Smooth muscle cell (in vitro differentiated cells): ENCODE results near the gene ADCY4. TPM values are rescaled to one million over a fixed set of nuclear protein-coding genes. Genes with fewer than 3 reads are reported as not detected.
A peak's percentile ranks its signal among the peaks of the same experiment; 100 is the strongest.

ENCODE experiments used
- DNase-seq: peaks from one replicate; lab custom pipeline; 2025; ENCODE audit not compliant: unreplicated experiment; lab: John Stamatoyannopoulos, UW
- H2AFZ ChIP-seq: fragments of 200-600 bp; sonication (generic); 2 replicates; pipeline ENCODE4 v1.6.0; 2016; ENCODE audit warnings: antibody characterized with exemption, low read depth, mild to moderate bottlenecking
- H3F3A ChIP-seq: fragments of 200-600 bp; sonication (generic); 2 replicates; pipeline ENCODE4 v1.6.0; 2017; ENCODE audit warnings: antibody characterized with exemption, low read depth
- H3K27ac ChIP-seq: fragments of 200-600 bp; sonication (generic); 2 replicates; pipeline ENCODE4 v1.5.1; 2016; ENCODE audit warnings: low read depth, mild to moderate bottlenecking
- H3K27me3 ChIP-seq: fragments of 200-600 bp; sonication (generic); 2 replicates; pipeline ENCODE4 v1.6.1; 2016; ENCODE audit warnings: low read depth, mild to moderate bottlenecking
- H3K36me3 ChIP-seq: fragments of 200-600 bp; sonication (generic); 2 replicates; pipeline ENCODE4 v1.5.1; 2016; ENCODE audit warnings: low read depth
- H3K4me1 ChIP-seq: fragments of 200-600 bp; sonication (generic); 2 replicates; pipeline ENCODE4 v1.5.1; 2016; ENCODE audit warnings: low read depth
- H3K4me2 ChIP-seq: fragments of 200-600 bp; sonication (generic); 2 replicates; pipeline ENCODE4 v1.6.0; 2016; ENCODE audit warnings: mild to moderate bottlenecking
- H3K4me3 ChIP-seq: fragments of 200-600 bp; sonication (generic); 2 replicates; pipeline ENCODE4 v1.5.1; 2016; ENCODE audit warnings: mild to moderate bottlenecking
- H3K79me2 ChIP-seq: fragments of 200-600 bp; sonication (generic); 2 replicates; pipeline ENCODE4 v1.6.0; 2016; ENCODE audit warnings: low read depth, mild to moderate bottlenecking
- H3K9ac ChIP-seq: fragments of 200-600 bp; sonication (generic); 2 replicates; pipeline ENCODE4 v1.6.0; 2016; ENCODE audit warnings: low read depth
- H3K9me3 ChIP-seq: fragments of 200-600 bp; sonication (generic); replicated peaks from 2 replicates; pipeline ENCODE4 v1.5.1; 2016; ENCODE audit warnings: low read depth
- H4K20me1 ChIP-seq: fragments of 200-600 bp; sonication (generic); 2 replicates; pipeline ENCODE4 v1.6.0; 2016; ENCODE audit warnings: low read depth
- CTCF ChIP-seq: fragments of 200-600 bp; sonication (generic); IDR thresholded peaks from 2 replicates; pipeline ENCODE4 v1.5.1; 2017; ENCODE audit warnings: borderline replicate concordance, mild to moderate bottlenecking, antibody characterized with exemption; ENCODE audit not compliant: insufficient read depth, poor library complexity, severe bottlenecking
- WGBS: methylation state at CpG from one replicate; pipeline ENCODE4 v1.1.7; 2016; ENCODE audit warnings: low lambda C conversion rate; 5-methylcytosine and 5-hydroxymethylcytosine counted together
- polyA plus RNA-seq: library from polyadenylated mRNA; unstranded; fragments of >200 nt; fragmentation: Nextera tagmentation; extraction: Ambion mirVana; gene quantifications from 2 replicates; pipeline ENCODE4 v1.2.1, GENCODE V29; 2016
- total RNA-seq: library from RNA; depleted of rRNA; stranded (reverse); fragments of >200 nt; gene quantifications from 2 replicates; pipeline ENCODE4 v1.2.3, GENCODE V29; 2014

Gene ADCY4
- total and polyA plus RNA-seq, 2 experiments from 2014 or later = 0.13 TPM; not detected in 1

DNA sequence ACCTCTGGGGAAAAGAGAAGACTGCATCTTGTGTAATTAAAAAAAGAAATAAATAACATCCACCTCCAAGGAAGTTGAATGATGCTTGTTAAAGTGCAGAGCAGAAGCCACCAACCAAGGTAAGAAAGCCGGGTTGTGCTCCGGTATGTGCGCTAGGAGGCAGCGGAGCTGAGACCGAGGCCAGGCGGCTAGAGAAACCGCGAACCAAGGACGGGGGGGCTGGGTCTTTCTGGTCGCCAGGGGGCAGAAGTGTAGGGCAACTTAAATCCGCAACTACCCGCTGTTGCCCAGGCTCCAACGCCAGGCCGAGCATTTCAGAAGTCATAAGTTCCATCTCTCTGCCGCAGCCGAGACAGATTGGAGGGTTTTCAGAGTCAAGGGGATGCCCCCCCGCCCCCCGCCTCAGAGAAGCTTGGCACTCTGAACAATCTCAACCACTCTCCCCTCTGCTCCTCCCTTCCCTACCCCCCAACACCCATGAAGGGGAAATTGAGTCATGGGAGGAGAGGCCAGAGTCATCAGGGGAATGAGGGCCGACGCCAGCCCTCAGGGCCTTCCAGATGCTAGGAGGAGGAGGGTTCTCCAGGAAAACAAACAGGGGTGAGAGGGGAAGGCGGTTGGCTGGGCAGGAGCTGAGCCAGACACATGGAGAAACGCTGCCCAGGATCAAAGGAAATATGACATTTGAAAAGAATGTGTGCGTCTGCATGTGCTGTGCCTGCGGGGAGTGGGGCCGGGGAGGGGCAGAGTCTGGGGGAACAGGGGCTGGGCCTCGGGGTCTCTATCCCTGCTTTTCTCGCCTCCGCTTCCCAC is 30.9 kb upstream of the ADCY4 start:
- H3K4me1 ChIP-seq = peaks cover 16% of the 10 kb centered on the region
- peaks cover 4% of the 10 kb centered on the region for H3K79me2 ChIP-seq
- H4K20me1 ChIP-seq = peaks cover 13% of the 10 kb centered on the region
- no peaks in the 10 kb centered on the region for H3K27me3 ChIP-seq
- H3F3A ChIP-seq = peaks cover 11% of the 10 kb centered on the region
- peak; percentile 52 for DNase-seq
- WGBS = under 1% methylated on average over 23 of the region's 28 CpGs
- TF ChIP-seq CTCF = peak; percentile 77
- peak overlapping the region; percentile 81 for H2AFZ ChIP-seq
- peak overlapping the region; percentile 100 for H3K4me2 ChIP-seq
- no peaks in the 10 kb centered on the region for H3K9me3 ChIP-seq
- peak overlapping the region; percentile 99 for H3K4me3 ChIP-seq
- peak overlapping the region; percentile 87 for H3K9ac ChIP-seq
- peak overlapping the region; percentile 97 for H3K27ac ChIP-seq
- H3K36me3 ChIP-seq = no peaks in the 10 kb centered on the region

GRCh38 chr14:24364841-24365240 is 30.0 kb upstream of the ADCY4 start:
- Histone ChIP-seq H4K20me1 (peaks cover 6% of the 10 kb centered on the region), H3K4me3 (no peak overlapping the region), H2AFZ (peak overlapping the region; percentile 51), H3K9me3 (no peaks in the 10 kb centered on the region), H3K4me2 (peak overlapping the region; percentile 100), H3K4me1 (peaks cover 15% of the 10 kb centered on the region), H3K36me3 (no peaks in the 10 kb centered on the region), H3K27me3 (no peaks in the 10 kb centered on the region), H3K9ac (no peak overlapping the region), H3K79me2 (peaks cover 4% of the 10 kb centered on the region), H3F3A (peaks cover 11% of the 10 kb centered on the region), H3K27ac (peak overlapping the region; percentile 97)
- TF ChIP-seq CTCF = no peak
- WGBS = 93% methylated on average over 1 of the region's 1 CpG
- DNase-seq = no peak

DNA sequence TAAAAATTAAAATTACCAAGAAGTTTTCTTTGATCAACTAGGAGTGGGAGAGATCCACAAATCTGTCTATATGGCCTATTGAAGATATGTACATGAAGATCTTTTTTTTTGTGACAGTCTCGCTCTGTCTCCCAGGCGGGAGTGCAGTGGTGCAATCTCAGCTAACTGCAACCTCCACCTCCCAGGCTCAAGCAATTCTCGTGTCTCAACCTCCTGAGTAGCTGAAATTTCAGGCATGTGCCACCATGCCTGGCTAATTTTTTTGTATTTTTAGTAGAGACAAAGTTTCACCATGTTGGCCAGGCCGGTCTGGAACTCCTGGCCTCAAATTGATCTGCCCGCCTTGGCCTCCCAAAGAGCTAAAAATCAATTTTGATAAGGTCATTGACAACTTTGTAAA is 28.5 kb upstream of the ADCY4 start:
- H3K36me3 ChIP-seq = no peaks in the 10 kb centered on the region
- H3K4me2 ChIP-seq = no peak overlapping the region
- DNase-seq = no peak
- H2AFZ ChIP-seq = no peak overlapping the region
- TF ChIP-seq CTCF = no peak
- peaks cover 8% of the 10 kb centered on the region for H3K4me1 ChIP-seq
- H3K9ac ChIP-seq = no peak overlapping the region
- H3K9me3 ChIP-seq = no peaks in the 10 kb centered on the region
- 84% methylated on average over 5 of the region's 5 CpGs for WGBS
- H3F3A ChIP-seq = peaks cover 11% of the 10 kb centered on the region
- H3K4me3 ChIP-seq = no peak overlapping the region
- no peaks in the 10 kb centered on the region for H3K27me3 ChIP-seq
- H4K20me1 ChIP-seq = no peaks in the 10 kb centered on the region
- H3K27ac ChIP-seq = no peak overlapping the region
- no peaks in the 10 kb centered on the region for H3K79me2 ChIP-seq
